Thoracic aorta (tissue), 2 donors: ENCODE data around the gene ANO1. TPM values are rescaled to one million over a fixed set of nuclear protein-coding genes. Genes with fewer than 3 reads are reported as not detected.

Experiments
- ATAC-seq: fragments of 150-250 bp; one replicate; pipeline ENCODE4 v1.8.0; 2017; ENCODE audit warnings: low read depth; ENCODE audit not compliant: insufficient number of reproducible peaks, low FRiP score
- DNase-seq: peaks from one replicate; pipeline ENCODE4 v3.0.0-alpha.2; 2020; ENCODE audit warnings: low spot score
- H3K27ac ChIP-seq, 2 donors: fragments of 200-600 bp; sonication (generic); 1 replicate in 1 of 2; 2 replicates in 1 of 2; pipeline ENCODE4 v1.5.1; 2016; ENCODE audit warnings: mild to moderate bottlenecking in 2 of 2, moderate library complexity in 2 of 2
- H3K27me3 ChIP-seq: fragments of 200-600 bp; sonication (generic); replicated peaks from 2 replicates; pipeline ENCODE4 v1.6.0; 2016; ENCODE audit warnings: mild to moderate bottlenecking; ENCODE audit not compliant: insufficient read depth
- H3K36me3 ChIP-seq: fragments of 200-600 bp; sonication (generic); one replicate; pipeline ENCODE4 v1.5.1; 2016
- H3K4me1 ChIP-seq, 2 donors: fragments of 200-600 bp; sonication (generic); 1 replicate in 1 of 2; 2 replicates in 1 of 2; pipeline versions ENCODE4 v1.5.1 to v1.6.0; 2016; ENCODE audit warnings: low read depth in 2 of 2, mild to moderate bottlenecking in 1 of 2; ENCODE audit not compliant: control insufficient read depth in 1 of 2
- H3K4me3 ChIP-seq: fragments of 200-600 bp; sonication (generic); 2 replicates; pipeline ENCODE4 v1.5.1; 2016; ENCODE audit warnings: mild to moderate bottlenecking
- H3K9me3 ChIP-seq: fragments of 200-600 bp; sonication (generic); 2 replicates; pipeline ENCODE4 v1.5.1; 2016
- CTCF ChIP-seq: fragments of 200-600 bp; sonication (generic); IDR thresholded peaks from one replicate; pipeline ENCODE4 v1.5.1; 2019; ENCODE audit warnings: antibody characterized with exemption
- total RNA-seq, 2 donors: library from RNA; depleted of rRNA; stranded (reverse); fragments of >200 nt; gene quantifications; one replicate each; pipeline versions ENCODE4 v1.1.0 to v1.2.3, GENCODE V29; 2016

The ANO1 gene
- total RNA-seq, 2 donors from 2014 or later: 122 to 161 TPM

GRCh38 chr11:70117567-70118145 is 39.5 kb downstream of the ANO1 start:
- no peak for TF ChIP-seq CTCF
- no peak for ATAC-seq
- Histone ChIP-seq H3K36me3 (peaks cover 40% of the 10 kb centered on the region), H3K4me3 (no peak overlapping the region), H3K9me3 (no peaks in the 10 kb centered on the region), H3K4me1 (peaks cover 0 to 26% of the 10 kb centered on the region in 2 donors), H3K27me3 (no peaks in the 10 kb centered on the region), H3K27ac (peak overlapping the region; percentile 23 to 32)
- no peak for DNase-seq

- no peak overlapping the region for H3K4me3 ChIP-seq
- H3K27me3 ChIP-seq: no peaks in the 10 kb centered on the region
- H3K9me3 ChIP-seq: no peaks in the 10 kb centered on the region
- no peak overlapping the region for H3K27ac ChIP-seq
- H3K4me1 ChIP-seq: peaks cover 0 to 36% of the 10 kb centered on the region in 2 donors
- no peak for DNase-seq
- TF ChIP-seq CTCF: no peak
- peaks cover 32% of the 10 kb centered on the region for H3K36me3 ChIP-seq
- peak; percentile 17 for ATAC-seq
Observed at GRCh38 chr11:70118642-70119041, 40.5 kb downstream of the ANO1 start.

- TF ChIP-seq CTCF: no peak
- ATAC-seq (no peak), DNase-seq (no peak)
- no peaks in the 10 kb centered on the region for H3K27me3 ChIP-seq
- H3K9me3 ChIP-seq: no peaks in the 10 kb centered on the region
- peaks cover 6 to 38% of the 10 kb centered on the region in 2 donors for H3K4me1 ChIP-seq
- H3K27ac ChIP-seq: peak overlapping the region in 1 of 2 donors; percentile 76
- peaks cover 24% of the 10 kb centered on the region for H3K36me3 ChIP-seq
- no peak overlapping the region for H3K4me3 ChIP-seq
Observed at GRCh38 chr11:70119502-70119901, 41.4 kb downstream of the ANO1 start.

GRCh38 chr11:70120674-70121073 is 42.6 kb downstream of the ANO1 start:
- H3K27ac ChIP-seq: peak overlapping the region; percentile 71 to 76
- ATAC-seq: no peak

More at GRCh38 chr11:70120674-70121073, 42.6 kb downstream of the ANO1 start:
- peaks cover 7 to 42% of the 10 kb centered on the region in 2 donors for H3K4me1 ChIP-seq
- DNase-seq: no peak
- no peak for TF ChIP-seq CTCF
- H3K4me3 ChIP-seq: no peak overlapping the region
- no peaks in the 10 kb centered on the region for H3K27me3 ChIP-seq
- no peaks in the 10 kb centered on the region for H3K9me3 ChIP-seq
- peaks cover 23% of the 10 kb centered on the region for H3K36me3 ChIP-seq
